Measurements from ENCODE around the gene GNG8.

GNG8 gene

GRCh38 chr19:46603195-46603637 lies 32.8 kb downstream of the GNG8 start:
- no peak for TF ChIP-seq CTCF (IDR thresholded peaks at IDR 0.05; ENCODE audit: low read depth, low read length)
- no peak for DNase-seq (ENCODE audit: low read depth in 2 of 2)
- H3K4me3 ChIP-seq (replicated peaks in 1 of 2; ENCODE audit: low read depth in 2 of 2, low read length in 2 of 2), result peak overlapping the region; percentile 98 to 99

GRCh38 chr19:46602392-46603194 lies 33.4 kb downstream of the GNG8 start:
- no peak for TF ChIP-seq CTCF (IDR thresholded peaks at IDR 0.05; ENCODE audit: low read depth, low read length)
- no peak for DNase-seq (ENCODE audit: low read depth in 2 of 2)

GRCh38 chr19:46601318-46602224 lies 34.4 kb downstream of the GNG8 start, which contains the start of gene CALM3:
Gene CALM3 (plus strand): TSS chr19:46601330. CDS start chr19:46601435, 105 bp downstream.
- no peak for DNase-seq (ENCODE audit: low read depth in 2 of 2)
- H3K4me3 ChIP-seq (replicated peaks in 1 of 2; ENCODE audit: low read depth in 2 of 2, low read length in 2 of 2), result peak within 1 kb of the TSS; percentile 98 to 99
- TF ChIP-seq CTCF (IDR thresholded peaks at IDR 0.05; ENCODE audit: low read depth, low read length), result no peak

More at GRCh38 chr19:46602392-46603194, 33.4 kb downstream of the GNG8 start:
- peak overlapping the region; percentile 98 to 99 for H3K4me3 ChIP-seq (replicated peaks in 1 of 2; ENCODE audit: low read depth in 2 of 2, low read length in 2 of 2)

GRCh38 chr19:46600384-46601317 lies 35.4 kb downstream of the GNG8 start:
- H3K4me3 ChIP-seq (replicated peaks in 1 of 2; ENCODE audit: low read depth in 2 of 2, low read length in 2 of 2), result peak overlapping the region; percentile 98 to 99
- no peak for TF ChIP-seq CTCF (IDR thresholded peaks at IDR 0.05; ENCODE audit: low read depth, low read length)
- peak; percentile 99 for DNase-seq (ENCODE audit: low read depth in 2 of 2)

- DNase-seq (ENCODE audit: low read depth in 2 of 2), result no peak
- no peak for TF ChIP-seq CTCF (IDR thresholded peaks at IDR 0.05; ENCODE audit: low read depth, low read length)
Measured at GRCh38 chr19:46599716-46600373, 36.2 kb downstream of the GNG8 start.

More at GRCh38 chr19:46599716-46600373, 36.2 kb downstream of the GNG8 start:
- H3K4me3 ChIP-seq (replicated peaks in 1 of 2; ENCODE audit: low read depth in 2 of 2, low read length in 2 of 2), result peak overlapping the region; percentile 60 to 62

Data from cardiac fibroblast (primary cell).